Measurements from ENCODE around the gene ALOX5AP. TPM values are rescaled to one million over a fixed set of nuclear protein-coding genes. Genes with fewer than 3 reads are reported as not detected.

ALOX5AP gene
- total and polyA plus RNA-seq, 4 experiments from 2014 or later: 53.7 to 569 (median 215) TPM

DNA sequence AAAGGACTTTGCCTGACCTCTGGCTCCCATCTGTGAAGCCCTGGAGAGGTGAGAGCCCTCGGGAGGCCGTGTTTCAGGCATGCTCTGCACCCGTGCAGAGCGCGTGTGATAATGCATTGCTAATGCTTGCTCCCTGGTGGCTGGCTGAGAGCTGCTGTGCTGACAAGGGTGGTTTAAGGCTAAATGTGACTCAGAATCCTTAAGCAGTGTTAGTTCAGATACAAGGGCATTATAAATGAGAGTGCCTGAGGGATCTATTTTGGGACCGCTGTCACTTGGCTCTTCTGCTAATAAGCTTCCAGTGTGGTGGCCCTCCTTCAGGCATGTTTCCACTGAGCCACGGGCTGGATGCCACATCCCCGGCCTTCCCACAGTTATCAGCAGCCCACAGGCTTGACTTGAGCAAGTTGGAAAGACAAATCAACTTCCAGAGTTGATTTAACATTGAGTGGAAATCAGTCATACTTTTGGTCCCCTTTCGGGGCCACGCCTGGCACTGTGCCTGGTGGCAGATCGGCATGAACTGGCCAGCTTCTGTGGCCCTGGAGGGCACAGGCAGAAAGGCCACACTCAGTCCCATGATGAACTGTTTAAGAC lies 17.0 kb downstream of the ALOX5AP start:
- Histone ChIP-seq H3K27ac (ENCODE audit: low read depth, low read length) (no peak overlapping the region), H3K36me3 (ENCODE audit: insufficient read depth, low read length) (peaks cover 64% of the 10 kb centered on the region), H3K27me3 (ENCODE audit: insufficient read depth, low read length) (no peaks in the 10 kb centered on the region), H3K4me3 (ENCODE audit: low read length in 2 of 2) (no peak overlapping the region), H3K9me3 (ENCODE audit: control insufficient read depth in 1 of 2, low read length in 2 of 2) (no peaks in the 10 kb centered on the region), H3K4me1 (ENCODE audit: insufficient read depth, low read length) (no peaks in the 10 kb centered on the region)
- peaks cover 47 to 50% of the 10 kb centered on the region in 2 donors for H3K36me3 Mint-ChIP-seq
- ChIA-PET CTCF (ENCODE audit: partially characterized antibody) (interaction anchor here (1.5 to 1.7 kb wide), 2 partner anchors 14 to 22 kb away, joined by 4 to 6 read pairs; no protein-coding TSS in a partner anchor), POLR2A (ENCODE audit: partially characterized antibody) (interaction anchor here (1.2 to 1.7 kb wide), 2 partner anchors 8 to 12 kb away, joined by 3 to 4 read pairs; no protein-coding TSS in a partner anchor)
- H3K9me3 Mint-ChIP-seq: no peaks in the 10 kb centered on the region
- H3K27ac Mint-ChIP-seq: peak overlapping the region in 2 of 7 donors; percentile 12 to 57
- H3K27me3 Mint-ChIP-seq: no peaks in the 10 kb centered on the region
- no peak overlapping the region for H3K4me3 Mint-ChIP-seq
- DNase-seq: no peak
- intact Hi-C loops (cut with micrococcal nuclease): no loop called here
- peaks cover 1 to 23% (median 11%) of the 10 kb centered on the region in 4 donors for H3K4me1 Mint-ChIP-seq

GRCh38 chr13:30753030-30753616 lies 17.8 kb downstream of the ALOX5AP start:
- Mint-ChIP-seq H3K27me3 (no peaks in the 10 kb centered on the region), H3K4me1 (peaks cover 1 to 23% (median 11%) of the 10 kb centered on the region in 4 donors), H3K9me3 (no peaks in the 10 kb centered on the region), H3K4me3 (no peak overlapping the region), H3K36me3 (peaks cover 55 to 58% of the 10 kb centered on the region in 2 donors), H3K27ac (peak overlapping the region in 5 of 7 donors; percentile 4 to 87 (median 67))
- Histone ChIP-seq H3K27me3 (ENCODE audit: insufficient read depth, low read length) (no peaks in the 10 kb centered on the region), H3K36me3 (ENCODE audit: insufficient read depth, low read length) (peaks cover 66% of the 10 kb centered on the region), H3K4me1 (ENCODE audit: insufficient read depth, low read length) (no peaks in the 10 kb centered on the region), H3K9me3 (ENCODE audit: control insufficient read depth in 1 of 2, low read length in 2 of 2) (no peaks in the 10 kb centered on the region), H3K27ac (ENCODE audit: low read depth, low read length) (no peak overlapping the region), H3K4me3 (ENCODE audit: low read length in 2 of 2) (no peak overlapping the region)
- no peak for DNase-seq
- POLR2A ChIA-PET (ENCODE audit: partially characterized antibody): interaction anchor here (1.1 to 1.7 kb wide), 3 partner anchors 9 to 18 kb away, joined by 3 to 4 read pairs (median 3); partner anchors contain the start of gene ALOX5AP
- CTCF ChIA-PET (ENCODE audit: partially characterized antibody): interaction anchor here (0.8 to 1.7 kb wide), 6 partner anchors 8 to 22 kb away, joined by 3 to 6 read pairs (median 4); no protein-coding TSS in a partner anchor
- intact Hi-C loops (cut with micrococcal nuclease): no loop called here

DNA sequence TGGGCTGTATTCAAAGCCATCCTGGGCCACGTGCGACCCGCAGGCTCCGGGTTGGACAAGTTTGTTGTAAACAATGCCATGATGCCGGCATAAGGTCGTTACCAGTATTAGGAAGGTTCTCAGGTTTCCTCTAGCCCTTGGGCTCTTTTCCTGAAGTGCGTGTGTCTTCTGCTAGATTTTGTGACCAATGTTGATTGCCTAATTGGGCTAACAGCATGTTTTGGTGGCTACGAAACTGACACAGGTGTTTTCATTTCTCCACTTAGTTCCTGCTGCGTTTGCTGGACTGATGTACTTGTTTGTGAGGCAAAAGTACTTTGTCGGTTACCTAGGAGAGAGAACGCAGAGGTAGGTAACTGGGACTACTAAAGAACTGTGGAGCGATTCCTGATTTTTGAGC lies 20.3 kb downstream of the ALOX5AP start:
- CTCF ChIA-PET (ENCODE audit: partially characterized antibody): interaction anchor here (1.3 kb wide), 1 partner anchor 623 kb away, joined by 3 read pairs; no protein-coding TSS in a partner anchor

GRCh38 chr13:30757026-30757742 lies 21.8 kb downstream of the ALOX5AP start:
- no peak overlapping the region for H3K4me3 ChIP-seq (ENCODE audit: low read length in 2 of 2)
- POLR2A ChIA-PET (ENCODE audit: partially characterized antibody): no interaction called here
- Mint-ChIP-seq H3K9me3 (no peaks in the 10 kb centered on the region), H3K36me3 (peaks cover 55 to 61% of the 10 kb centered on the region in 2 donors), H3K4me1 (peaks cover 0 to 6% (median 1%) of the 10 kb centered on the region in 4 donors), H3K27ac (peak overlapping the region in 4 of 7 donors; percentile 6 to 71 (median 50)), H3K27me3 (no peaks in the 10 kb centered on the region), H3K4me3 (no peak overlapping the region)
- no peaks in the 10 kb centered on the region for H3K4me1 ChIP-seq (ENCODE audit: insufficient read depth, low read length)
- H3K27ac ChIP-seq (ENCODE audit: low read depth, low read length): no peak overlapping the region
- no peaks in the 10 kb centered on the region for H3K9me3 ChIP-seq (ENCODE audit: control insufficient read depth in 1 of 2, low read length in 2 of 2)
- peaks cover 53% of the 10 kb centered on the region for H3K36me3 ChIP-seq (ENCODE audit: insufficient read depth, low read length)
- CTCF ChIA-PET (ENCODE audit: partially characterized antibody): no interaction called here
- DNase-seq: no peak
- intact Hi-C loops (cut with micrococcal nuclease): no loop called here
- H3K27me3 ChIP-seq (ENCODE audit: insufficient read depth, low read length): no peaks in the 10 kb centered on the region

More for the DNA sequence above, 20.3 kb downstream of the ALOX5AP start:
- Mint-ChIP-seq H3K4me3 (no peak overlapping the region), H3K27ac (peak overlapping the region in 1 of 7 donors; percentile 66), H3K4me1 (peaks cover 1 to 12% (median 6%) of the 10 kb centered on the region in 4 donors), H3K27me3 (no peaks in the 10 kb centered on the region), H3K9me3 (no peaks in the 10 kb centered on the region), H3K36me3 (peaks cover 51 to 64% of the 10 kb centered on the region in 2 donors)
- Histone ChIP-seq H3K27me3 (ENCODE audit: insufficient read depth, low read length) (no peaks in the 10 kb centered on the region), H3K9me3 (ENCODE audit: control insufficient read depth in 1 of 2, low read length in 2 of 2) (no peaks in the 10 kb centered on the region), H3K27ac (ENCODE audit: low read depth, low read length) (no peak overlapping the region), H3K4me3 (ENCODE audit: low read length in 2 of 2) (no peak overlapping the region), H3K4me1 (ENCODE audit: insufficient read depth, low read length) (no peaks in the 10 kb centered on the region), H3K36me3 (ENCODE audit: insufficient read depth, low read length) (peaks cover 61% of the 10 kb centered on the region)
- intact Hi-C loops (cut with micrococcal nuclease): no loop called here
- POLR2A ChIA-PET (ENCODE audit: partially characterized antibody): no interaction called here
- DNase-seq: no peak

DNA sequence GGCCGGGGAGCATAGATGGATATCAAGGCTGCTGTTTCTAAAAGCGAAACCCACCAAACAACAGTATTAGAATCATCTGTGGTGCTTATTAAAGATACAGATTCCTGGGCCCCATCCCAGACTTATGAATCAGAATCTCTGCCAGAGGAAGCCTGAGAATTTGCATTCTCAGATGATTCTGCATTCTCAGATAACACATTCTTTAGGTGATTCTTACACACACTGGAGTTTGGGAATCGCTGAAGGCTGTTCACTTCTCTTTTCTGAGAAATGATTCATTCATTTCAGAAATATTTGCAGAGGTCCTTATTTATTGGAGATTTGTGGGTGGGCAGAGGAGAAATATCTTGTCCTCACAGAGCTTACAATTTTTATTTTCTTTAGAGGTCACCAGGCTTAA lies 24.4 kb downstream of the ALOX5AP start:
- Histone ChIP-seq H3K9me3 (ENCODE audit: control insufficient read depth in 1 of 2, low read length in 2 of 2) (no peaks in the 10 kb centered on the region), H3K27me3 (ENCODE audit: insufficient read depth, low read length) (no peaks in the 10 kb centered on the region), H3K36me3 (ENCODE audit: insufficient read depth, low read length) (peaks cover 48% of the 10 kb centered on the region), H3K27ac (ENCODE audit: low read depth, low read length) (no peak overlapping the region), H3K4me3 (ENCODE audit: low read length in 2 of 2) (no peak overlapping the region), H3K4me1 (ENCODE audit: insufficient read depth, low read length) (no peaks in the 10 kb centered on the region)
- POLR2A ChIA-PET (ENCODE audit: partially characterized antibody): no interaction called here
- Mint-ChIP-seq H3K27me3 (no peaks in the 10 kb centered on the region), H3K4me3 (no peak overlapping the region), H3K4me1 (peaks cover 0 to 2% (median 0%) of the 10 kb centered on the region in 4 donors), H3K9me3 (no peaks in the 10 kb centered on the region), H3K27ac (peak overlapping the region in 2 of 7 donors; percentile 29 to 32), H3K36me3 (peaks cover 62 to 66% of the 10 kb centered on the region in 2 donors)
- CTCF ChIA-PET (ENCODE audit: partially characterized antibody): interaction anchor here (0.7 kb wide), 1 partner anchor 34 kb away, joined by 3 read pairs; no protein-coding TSS in a partner anchor
- no peak for DNase-seq
- intact Hi-C loops (cut with micrococcal nuclease): no loop called here

DNA sequence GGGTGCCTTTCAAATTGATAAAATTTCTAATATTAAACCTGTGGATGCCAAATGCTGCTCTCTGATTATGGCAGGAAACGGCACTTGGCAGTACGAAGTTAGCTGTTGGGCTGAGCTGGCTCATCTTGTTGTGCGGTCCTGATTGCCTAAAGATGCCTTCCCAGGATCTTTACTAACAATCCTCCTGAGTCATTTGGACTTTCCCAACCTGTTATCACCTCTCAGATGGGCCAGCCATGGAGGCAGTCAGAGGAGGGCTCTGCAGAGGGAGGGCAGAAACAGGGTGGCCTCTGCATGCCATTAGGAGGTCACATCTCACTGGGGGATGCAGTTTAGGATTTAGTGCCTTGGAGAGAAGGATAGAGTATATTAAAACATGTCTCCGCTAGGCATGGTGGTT lies 27.3 kb downstream of the ALOX5AP start:
- Mint-ChIP-seq H3K9me3 (no peaks in the 10 kb centered on the region), H3K36me3 (peaks cover 64 to 66% of the 10 kb centered on the region in 2 donors), H3K27ac (peak overlapping the region in 3 of 7 donors; percentile 34 to 78 (median 44)), H3K4me3 (no peak overlapping the region), H3K27me3 (no peaks in the 10 kb centered on the region), H3K4me1 (peaks cover 7 to 16% (median 13%) of the 10 kb centered on the region in 4 donors)
- Histone ChIP-seq H3K4me3 (ENCODE audit: low read length in 2 of 2) (no peak overlapping the region), H3K27me3 (ENCODE audit: insufficient read depth, low read length) (no peaks in the 10 kb centered on the region), H3K9me3 (ENCODE audit: control insufficient read depth in 1 of 2, low read length in 2 of 2) (no peaks in the 10 kb centered on the region), H3K36me3 (ENCODE audit: insufficient read depth, low read length) (peaks cover 27% of the 10 kb centered on the region), H3K27ac (ENCODE audit: low read depth, low read length) (no peak overlapping the region), H3K4me1 (ENCODE audit: insufficient read depth, low read length) (no peaks in the 10 kb centered on the region)
- ChIA-PET CTCF (ENCODE audit: partially characterized antibody) (no interaction called here), POLR2A (ENCODE audit: partially characterized antibody) (no interaction called here)
- intact Hi-C loops (cut with micrococcal nuclease): no loop called here
- no peak for DNase-seq
